GM10266 (cell line): Measurements from ENCODE around the gene MLLT6.

Source experiments
- DNase-seq: peaks from one replicate; pipeline ENCODE4 v3.0.0; 2012; ENCODE audit errors: extremely low spot score
- CTCF ChIP-seq: IDR thresholded peaks from 2 replicates; pipeline ENCODE4 v1.5.1; 2012; ENCODE audit warnings: mild to moderate bottlenecking, low read depth; ENCODE audit not compliant: control insufficient read depth, insufficient read depth; ENCODE audit errors: missing control alignments

The MLLT6 gene

GRCh38 chr17:38716368-38717005 lies 11.4 kb downstream of the MLLT6 start:
- DNase-seq, result no peak
- TF ChIP-seq CTCF, result no peak

DNA sequence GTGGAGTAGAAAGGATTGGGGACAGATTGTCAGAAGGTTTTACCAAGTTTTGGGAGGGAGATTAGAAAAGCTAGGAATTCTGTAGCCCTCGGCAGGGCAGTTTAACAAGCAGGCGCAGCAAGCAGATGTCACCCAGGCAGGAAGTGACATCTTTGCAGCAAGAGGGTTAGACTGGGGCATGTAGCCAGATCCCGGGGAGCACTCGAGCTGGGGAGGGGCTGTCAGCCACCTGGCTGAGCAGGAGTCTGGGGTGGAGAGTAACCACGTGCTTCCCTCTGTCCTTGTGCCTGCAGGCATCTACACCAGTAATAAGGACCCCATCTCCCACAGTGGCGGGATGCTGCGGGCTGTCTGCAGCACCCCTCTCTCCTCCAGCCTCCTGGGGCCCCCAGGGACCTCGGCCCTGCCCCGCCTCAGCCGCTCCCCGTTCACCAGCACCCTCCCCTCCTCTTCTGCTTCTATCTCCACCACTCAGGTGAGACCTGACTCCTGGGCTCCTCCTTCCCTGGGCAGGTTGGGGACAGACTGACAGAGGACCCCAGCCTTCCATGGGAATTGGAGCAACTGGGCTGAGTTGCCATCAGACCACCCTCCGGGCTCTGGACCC lies 12.2 kb downstream of the MLLT6 start:
- TF ChIP-seq CTCF, result no peak
- DNase-seq, result no peak

DNA sequence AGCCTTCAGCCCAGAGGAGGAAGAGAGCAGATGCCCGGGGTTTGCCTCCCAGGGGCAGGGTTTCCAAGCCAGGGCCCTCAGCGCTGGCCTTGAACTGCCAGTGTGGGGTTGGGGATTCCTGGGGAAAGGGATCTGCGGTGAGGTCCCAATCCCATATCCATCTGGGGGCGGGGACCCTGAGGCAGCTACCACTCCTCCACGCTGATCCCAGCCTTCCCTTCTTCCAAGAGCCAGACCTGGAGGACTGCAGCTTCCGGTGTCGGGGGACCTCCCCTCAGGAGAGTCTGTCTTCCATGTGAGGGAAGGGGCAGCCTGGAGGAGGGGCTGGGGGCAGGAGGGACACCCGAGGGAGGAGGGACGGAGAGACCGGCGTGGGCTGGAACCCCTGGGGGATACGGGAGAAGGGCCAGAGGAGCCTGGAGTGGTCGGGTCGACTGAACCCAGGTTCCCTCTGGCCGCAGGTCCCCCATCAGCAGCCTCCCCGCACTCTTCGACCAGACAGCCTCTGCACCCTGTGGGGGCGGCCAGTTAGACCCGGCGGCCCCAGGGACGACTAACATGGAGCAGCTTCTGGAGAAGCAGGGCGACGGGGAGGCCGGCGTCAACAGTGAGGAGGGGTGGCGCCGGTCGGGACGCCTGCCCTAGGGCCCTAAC lies 14.3 kb downstream of the MLLT6 start:
- TF ChIP-seq CTCF, result no peak
- DNase-seq, result no peak

DNA sequence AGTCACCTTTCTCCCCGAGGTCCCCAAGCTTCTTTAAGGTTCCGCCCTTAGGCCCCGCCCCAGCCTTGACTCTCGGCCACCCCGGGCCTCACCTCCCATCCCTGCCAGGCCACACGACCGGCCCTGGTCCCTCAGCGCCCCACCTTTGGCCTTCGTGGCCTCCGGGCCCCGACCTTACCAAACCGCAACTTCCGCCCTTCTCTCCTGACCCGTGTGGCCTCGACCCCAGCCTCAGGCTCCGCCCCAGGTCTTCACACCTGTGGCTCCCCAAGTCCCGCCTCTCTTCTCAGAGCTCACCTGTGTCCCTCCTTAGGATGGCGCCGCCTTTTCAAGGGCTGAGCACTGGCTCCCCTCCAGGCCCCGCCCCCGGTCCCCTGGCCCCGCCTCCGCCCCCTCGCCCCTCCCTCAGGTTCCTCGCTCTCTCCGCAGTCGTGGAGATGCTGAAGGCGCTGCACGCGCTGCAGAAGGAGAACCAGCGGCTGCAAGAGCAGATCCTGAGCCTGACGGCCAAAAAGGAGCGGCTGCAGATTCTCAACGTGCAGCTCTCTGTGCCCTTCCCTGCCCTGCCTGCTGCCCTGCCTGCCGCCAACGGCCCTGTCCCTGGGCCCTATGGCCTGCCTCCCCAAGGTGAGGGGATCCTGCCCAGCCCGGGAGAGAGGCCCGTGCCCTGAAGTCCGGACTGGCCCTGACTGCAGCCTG lies 15.0 kb downstream of the MLLT6 start:
- DNase-seq, result no peak
- no peak for TF ChIP-seq CTCF

- TF ChIP-seq CTCF, result no peak
Measured at GRCh38 chr17:38720941-38721340, 15.9 kb downstream of the MLLT6 start.

GRCh38 chr17:38721802-38722201 lies 16.7 kb downstream of the MLLT6 start:
- no peak for DNase-seq
- TF ChIP-seq CTCF, result no peak

More at GRCh38 chr17:38720941-38721340, 15.9 kb downstream of the MLLT6 start:
- DNase-seq, result no peak

- no peak for TF ChIP-seq CTCF
- no peak for DNase-seq
Measured at GRCh38 chr17:38724337-38724988, 19.4 kb downstream of the MLLT6 start.
